Epidermal melanocyte (primary cell): Measurements from ENCODE around the gene DENND1A.
"Not testable (repeated sequence)": the region's sequence is repeated elsewhere in the genome, so short reads cannot be mapped to it uniquely, and the experiment has no call there.

Source experiments
- DNase-seq: peaks from one replicate; pipeline ENCODE4 v3.0.0; 2011; ENCODE audit warnings: low spot score; ENCODE audit not compliant: insufficient read length

The DENND1A gene

GRCh38 chr9:123657099-123657498 is 272.8 kb downstream of the DENND1A start:
- no peak for DNase-seq

GRCh38 chr9:123656565-123656964 is 273.4 kb downstream of the DENND1A start:
- DNase-seq, result no peak

- DNase-seq, result no peak
These were observed 274.1 kb downstream of the DENND1A start for GRCh38 chr9:123655681-123656423.

- DNase-seq, result no peak
These were observed 274.8 kb downstream of the DENND1A start for GRCh38 chr9:123654994-123655637.

GRCh38 chr9:123654218-123654993 is 275.5 kb downstream of the DENND1A start:
- DNase-seq, result no peak

- no peak for DNase-seq
These were observed 277.5 kb downstream of the DENND1A start for GRCh38 chr9:123652416-123652815.

- no peak for DNase-seq
These were observed 278.1 kb downstream of the DENND1A start for GRCh38 chr9:123651871-123652270.

- DNase-seq, result no peak
These were observed 278.7 kb downstream of the DENND1A start for GRCh38 chr9:123651273-123651672.

GRCh38 chr9:123649909-123650308 is 280.0 kb downstream of the DENND1A start:
- no peak for DNase-seq

GRCh38 chr9:123647145-123647544 is 282.8 kb downstream of the DENND1A start:
- no peak for DNase-seq

- no peak for DNase-seq
These were observed 284.2 kb downstream of the DENND1A start for GRCh38 chr9:123645762-123646161.

GRCh38 chr9:123645126-123645525 is 284.8 kb downstream of the DENND1A start:
- no peak for DNase-seq

GRCh38 chr9:123643518-123643917 is 286.4 kb downstream of the DENND1A start:
- DNase-seq, result no peak

- DNase-seq, result no peak
These were observed 287.3 kb downstream of the DENND1A start for GRCh38 chr9:123642291-123643278.

- DNase-seq, result no peak
These were observed 289.1 kb downstream of the DENND1A start for GRCh38 chr9:123640792-123641222.

GRCh38 chr9:123639743-123640142 is 290.2 kb downstream of the DENND1A start:
- no peak for DNase-seq

- DNase-seq, result no peak
These were observed 291.8 kb downstream of the DENND1A start for GRCh38 chr9:123637945-123638634.

GRCh38 chr9:123637606-123637944 is 292.4 kb downstream of the DENND1A start:
- no peak for DNase-seq

- DNase-seq, result not testable (repeated sequence)
These were observed 293.1 kb downstream of the DENND1A start for GRCh38 chr9:123636805-123637204.

- DNase-seq, result no peak
These were observed 298.1 kb downstream of the DENND1A start for GRCh38 chr9:123631862-123632261.
